PC-9 (cell line): ENCODE measurements around the gene THY1.

ENCODE experiments used
- EZH2 ChIP-seq: fragments of 200-600 bp; sonication (generic); IDR thresholded peaks from 2 replicates; pipeline ENCODE4 v1.8.0; 2017; ENCODE audit warnings: antibody characterized with exemption, low read depth
- TF ChIP-seq, protein P1 (sequence below): fragments of 200-600 bp; sonication (generic); conservative IDR thresholded peaks from 2 replicates; pipeline ENCODE4 v1.6.1; 2017; ENCODE audit warnings: mixed run types, antibody characterized with exemption, mild to moderate bottlenecking, moderate library complexity

DNA sequence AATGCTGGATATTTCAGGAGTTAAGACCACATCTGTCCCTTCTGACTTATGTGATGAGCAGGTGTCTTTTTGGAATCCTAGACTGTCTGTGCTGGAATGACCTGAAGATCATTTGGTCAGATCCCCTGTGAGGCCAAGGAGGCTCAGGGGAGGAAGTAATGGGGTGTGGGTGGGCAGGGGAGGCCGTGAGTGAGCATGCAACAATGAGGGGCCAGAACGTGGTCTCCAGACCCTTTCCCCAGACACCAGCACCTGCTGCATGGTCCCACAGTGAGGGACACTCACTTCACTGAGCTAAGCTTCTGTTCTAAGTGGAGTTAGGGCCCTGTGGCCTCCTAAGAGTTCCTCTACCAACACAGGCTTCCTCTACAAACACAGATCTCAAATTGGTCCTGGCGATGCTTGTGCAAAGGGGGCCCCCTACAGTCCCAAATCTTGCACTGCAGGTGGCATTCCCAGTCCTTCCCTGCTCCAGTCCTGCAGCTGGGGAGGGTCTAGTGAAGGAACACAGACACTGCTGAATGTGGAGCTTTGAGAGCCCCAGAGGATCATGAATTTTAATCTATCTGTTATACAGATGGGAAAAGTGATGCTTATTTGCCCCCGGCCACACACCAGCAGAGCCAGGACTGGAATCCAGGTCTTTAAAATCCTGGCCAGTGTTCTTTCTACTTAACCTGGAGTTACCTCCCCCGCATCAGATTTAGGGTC, 48.9 kb downstream of the THY1 start:
- TF ChIP-seq EZH2, result no peak
- TF ChIP-seq, protein P1, sequence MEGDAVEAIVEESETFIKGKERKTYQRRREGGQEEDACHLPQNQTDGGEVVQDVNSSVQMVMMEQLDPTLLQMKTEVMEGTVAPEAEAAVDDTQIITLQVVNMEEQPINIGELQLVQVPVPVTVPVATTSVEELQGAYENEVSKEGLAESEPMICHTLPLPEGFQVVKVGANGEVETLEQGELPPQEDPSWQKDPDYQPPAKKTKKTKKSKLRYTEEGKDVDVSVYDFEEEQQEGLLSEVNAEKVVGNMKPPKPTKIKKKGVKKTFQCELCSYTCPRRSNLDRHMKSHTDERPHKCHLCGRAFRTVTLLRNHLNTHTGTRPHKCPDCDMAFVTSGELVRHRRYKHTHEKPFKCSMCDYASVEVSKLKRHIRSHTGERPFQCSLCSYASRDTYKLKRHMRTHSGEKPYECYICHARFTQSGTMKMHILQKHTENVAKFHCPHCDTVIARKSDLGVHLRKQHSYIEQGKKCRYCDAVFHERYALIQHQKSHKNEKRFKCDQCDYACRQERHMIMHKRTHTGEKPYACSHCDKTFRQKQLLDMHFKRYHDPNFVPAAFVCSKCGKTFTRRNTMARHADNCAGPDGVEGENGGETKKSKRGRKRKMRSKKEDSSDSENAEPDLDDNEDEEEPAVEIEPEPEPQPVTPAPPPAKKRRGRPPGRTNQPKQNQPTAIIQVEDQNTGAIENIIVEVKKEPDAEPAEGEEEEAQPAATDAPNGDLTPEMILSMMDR, result peak; percentile 99
